ENCODE data around the gene PRKG1.

DNA sequence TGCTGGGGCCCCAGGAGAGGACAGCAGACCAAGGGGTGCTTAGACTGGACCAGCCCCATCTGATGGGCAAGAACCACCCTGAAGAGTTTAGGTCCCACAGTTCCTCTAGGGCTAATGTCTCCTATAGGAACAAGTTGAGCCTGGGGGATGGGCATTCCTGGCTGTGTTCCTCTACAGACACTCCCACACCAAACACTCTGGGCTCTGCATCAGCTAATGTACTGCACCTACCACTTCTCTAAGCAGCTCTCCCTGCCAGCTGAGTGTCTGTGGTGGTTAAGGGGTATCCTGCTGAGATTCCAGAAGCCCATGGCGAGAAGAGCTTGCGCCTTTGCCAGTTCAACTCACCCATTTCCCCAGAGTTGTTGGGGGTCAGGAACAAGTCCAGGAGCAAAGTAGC, 909.2 kb downstream of the PRKG1 start:
- TF ChIP-seq, protein P1, sequence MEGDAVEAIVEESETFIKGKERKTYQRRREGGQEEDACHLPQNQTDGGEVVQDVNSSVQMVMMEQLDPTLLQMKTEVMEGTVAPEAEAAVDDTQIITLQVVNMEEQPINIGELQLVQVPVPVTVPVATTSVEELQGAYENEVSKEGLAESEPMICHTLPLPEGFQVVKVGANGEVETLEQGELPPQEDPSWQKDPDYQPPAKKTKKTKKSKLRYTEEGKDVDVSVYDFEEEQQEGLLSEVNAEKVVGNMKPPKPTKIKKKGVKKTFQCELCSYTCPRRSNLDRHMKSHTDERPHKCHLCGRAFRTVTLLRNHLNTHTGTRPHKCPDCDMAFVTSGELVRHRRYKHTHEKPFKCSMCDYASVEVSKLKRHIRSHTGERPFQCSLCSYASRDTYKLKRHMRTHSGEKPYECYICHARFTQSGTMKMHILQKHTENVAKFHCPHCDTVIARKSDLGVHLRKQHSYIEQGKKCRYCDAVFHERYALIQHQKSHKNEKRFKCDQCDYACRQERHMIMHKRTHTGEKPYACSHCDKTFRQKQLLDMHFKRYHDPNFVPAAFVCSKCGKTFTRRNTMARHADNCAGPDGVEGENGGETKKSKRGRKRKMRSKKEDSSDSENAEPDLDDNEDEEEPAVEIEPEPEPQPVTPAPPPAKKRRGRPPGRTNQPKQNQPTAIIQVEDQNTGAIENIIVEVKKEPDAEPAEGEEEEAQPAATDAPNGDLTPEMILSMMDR (conservative IDR thresholded peaks at IDR 0.05; ENCODE audit: low read depth in 2 of 2): no peak
- no peak for TF ChIP-seq JUNB (IDR thresholded peaks at IDR 0.05; ENCODE audit: unreplicated experiment)
- TF ChIP-seq EZH2 (IDR thresholded peaks at IDR 0.05; ENCODE audit: low read depth, unreplicated experiment): no peak
- no peak for TF ChIP-seq EZH2phosphoT487 (IDR thresholded peaks at IDR 0.05; ENCODE audit: unreplicated experiment)
- TF ChIP-seq, protein P2, sequence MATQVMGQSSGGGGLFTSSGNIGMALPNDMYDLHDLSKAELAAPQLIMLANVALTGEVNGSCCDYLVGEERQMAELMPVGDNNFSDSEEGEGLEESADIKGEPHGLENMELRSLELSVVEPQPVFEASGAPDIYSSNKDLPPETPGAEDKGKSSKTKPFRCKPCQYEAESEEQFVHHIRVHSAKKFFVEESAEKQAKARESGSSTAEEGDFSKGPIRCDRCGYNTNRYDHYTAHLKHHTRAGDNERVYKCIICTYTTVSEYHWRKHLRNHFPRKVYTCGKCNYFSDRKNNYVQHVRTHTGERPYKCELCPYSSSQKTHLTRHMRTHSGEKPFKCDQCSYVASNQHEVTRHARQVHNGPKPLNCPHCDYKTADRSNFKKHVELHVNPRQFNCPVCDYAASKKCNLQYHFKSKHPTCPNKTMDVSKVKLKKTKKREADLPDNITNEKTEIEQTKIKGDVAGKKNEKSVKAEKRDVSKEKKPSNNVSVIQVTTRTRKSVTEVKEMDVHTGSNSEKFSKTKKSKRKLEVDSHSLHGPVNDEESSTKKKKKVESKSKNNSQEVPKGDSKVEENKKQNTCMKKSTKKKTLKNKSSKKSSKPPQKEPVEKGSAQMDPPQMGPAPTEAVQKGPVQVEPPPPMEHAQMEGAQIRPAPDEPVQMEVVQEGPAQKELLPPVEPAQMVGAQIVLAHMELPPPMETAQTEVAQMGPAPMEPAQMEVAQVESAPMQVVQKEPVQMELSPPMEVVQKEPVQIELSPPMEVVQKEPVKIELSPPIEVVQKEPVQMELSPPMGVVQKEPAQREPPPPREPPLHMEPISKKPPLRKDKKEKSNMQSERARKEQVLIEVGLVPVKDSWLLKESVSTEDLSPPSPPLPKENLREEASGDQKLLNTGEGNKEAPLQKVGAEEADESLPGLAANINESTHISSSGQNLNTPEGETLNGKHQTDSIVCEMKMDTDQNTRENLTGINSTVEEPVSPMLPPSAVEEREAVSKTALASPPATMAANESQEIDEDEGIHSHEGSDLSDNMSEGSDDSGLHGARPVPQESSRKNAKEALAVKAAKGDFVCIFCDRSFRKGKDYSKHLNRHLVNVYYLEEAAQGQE (IDR thresholded peaks at IDR 0.05; ENCODE audit: unreplicated experiment): no peak
- no peak for TF ChIP-seq STAT1 (IDR thresholded peaks at IDR 0.05; ENCODE audit: unreplicated experiment)
- no peak for TF ChIP-seq POLR2AphosphoS5 (IDR thresholded peaks at IDR 0.05; ENCODE audit: low read depth)
- no peak for TF ChIP-seq ZNF114 (CRISPR knock-in tag; IDR thresholded peaks at IDR 0.05)
- no peak for TF ChIP-seq CREB1 (CRISPR knock-in tag; IDR thresholded peaks at IDR 0.05; ENCODE audit: low read depth)
- TF ChIP-seq ZNF331 (CRISPR knock-in tag; IDR thresholded peaks at IDR 0.05; ENCODE audit: low read depth): no peak
- no peak for TF ChIP-seq NANOG (IDR thresholded peaks at IDR 0.05; ENCODE audit: borderline replicate concordance)

Measured in GM23338 (cell line).